WTC11 (cell line): ENCODE data around the gene MAP3K7. TPM values are rescaled to one million over a fixed set of nuclear protein-coding genes. Genes with fewer than 3 reads are reported as not detected.

Source experiments
- ATAC-seq: fragments of 200-7000 bp; cut with Tn5 transposase; 2 replicates; pipeline ENCODE4 v1.10.0; 2021; ENCODE audit warnings: mild to moderate bottlenecking, moderate library complexity
- Bru-seq: library from RNA; stranded (reverse); fragments of 400-500 nt; gene quantifications from one replicate; lab custom pipeline; 2021; lab: Mats Ljungman, UMichigan
- CTCF ChIA-PET: fragments of 300-600 bp; sonication (Branson Sonifier 250); formaldehyde crosslinking; loops from one replicate; lab custom pipeline; 2021; ENCODE audit warnings: antibody characterized with exemption; lab: Charles Lee
- POLR2A ChIA-PET: fragments of 350-600 bp; sonication (Branson Sonifier 250); formaldehyde crosslinking; loops from one replicate; lab custom pipeline; 2021; ENCODE audit warnings: antibody characterized with exemption; lab: Charles Lee
- DNase-seq: peaks from one replicate; pipeline ENCODE4 v3.0.0; 2021; ENCODE audit warnings: low spot score
- H3K27ac Mint-ChIP-seq: 2 replicates; pipeline ENCODE4 v1.8.0; 2021; ENCODE audit warnings: mixed read lengths
- H3K27me3 Mint-ChIP-seq: 2 replicates; pipeline ENCODE4 v1.8.0; 2021; ENCODE audit warnings: low read depth, mild to moderate bottlenecking, moderate library complexity, mixed read lengths
- H3K36me3 Mint-ChIP-seq: 2 replicates; pipeline ENCODE4 v1.8.0; 2021; ENCODE audit warnings: mixed read lengths
- H3K4me1 Mint-ChIP-seq: 2 replicates; pipeline ENCODE4 v1.8.0; 2022; ENCODE audit warnings: mixed read lengths
- H3K4me3 Mint-ChIP-seq: 2 replicates; pipeline ENCODE4 v1.8.0; 2021; ENCODE audit warnings: mild to moderate bottlenecking, moderate library complexity, mixed read lengths
- H3K9me3 Mint-ChIP-seq: 2 replicates; pipeline ENCODE4 v1.8.0; 2021; ENCODE audit warnings: mixed read lengths
- ATF1 ChIP-seq: sonication (generic); formaldehyde crosslinking; IDR thresholded peaks from 2 replicates; pipeline ENCODE4 v1.8.1; 2023; ENCODE audit warnings: mild to moderate bottlenecking, moderate library complexity, missing genetic modification reagents
- CBFB ChIP-seq: sonication (generic); formaldehyde crosslinking; IDR thresholded peaks from 2 replicates; pipeline ENCODE4 v1.8.1; 2022; ENCODE audit warnings: mild to moderate bottlenecking, low read depth, missing genetic modification reagents
- FOXJ3 ChIP-seq: sonication (generic); formaldehyde crosslinking; IDR thresholded peaks from 2 replicates; pipeline ENCODE4 v1.9.0; 2021; ENCODE audit warnings: missing genetic modification reagents, mild to moderate bottlenecking, borderline replicate concordance
- HMGA2 ChIP-seq: fragments of 250-450 bp; sonication (Bioruptor Pico); IDR thresholded peaks from 2 replicates; pipeline ENCODE4 v1.4.0; 2021; ENCODE audit warnings: mild to moderate bottlenecking, moderate library complexity
- MXD4 ChIP-seq: fragments of 250-450 bp; sonication (Bioruptor Pico); IDR thresholded peaks from 2 replicates; pipeline ENCODE4 v1.8.0; 2021; ENCODE audit warnings: mild to moderate bottlenecking, moderate library complexity, borderline replicate concordance
- MYBL2 ChIP-seq: sonication (generic); formaldehyde crosslinking; IDR thresholded peaks from 2 replicates; pipeline ENCODE4 v1.8.1; 2023; ENCODE audit warnings: mild to moderate bottlenecking, moderate library complexity, missing genetic modification reagents
- NFATC4 ChIP-seq: fragments of 250-450 bp; sonication (Bioruptor Pico); IDR thresholded peaks from 2 replicates; pipeline ENCODE4 v1.9.0; 2021; ENCODE audit warnings: mild to moderate bottlenecking
- NFYB ChIP-seq: sonication (generic); formaldehyde crosslinking; conservative IDR thresholded peaks from 2 replicates; pipeline ENCODE4 v1.8.0; 2022; ENCODE audit warnings: low read depth, missing genetic modification reagents
- RORB ChIP-seq: fragments of 250-450 bp; sonication (Bioruptor Pico); IDR thresholded peaks from 2 replicates; pipeline ENCODE4 v1.9.0; 2021; ENCODE audit warnings: mild to moderate bottlenecking
- SMAD3 ChIP-seq: sonication (generic); formaldehyde crosslinking; IDR thresholded peaks from 2 replicates; pipeline ENCODE4 v1.8.0; 2022; ENCODE audit warnings: missing genetic modification reagents, mild to moderate bottlenecking, borderline replicate concordance
- SOX15 ChIP-seq: fragments of 250-450 bp; sonication (Bioruptor Pico); IDR thresholded peaks from 2 replicates; pipeline ENCODE4 v1.9.0; 2021; ENCODE audit warnings: mild to moderate bottlenecking
- TEAD4 ChIP-seq: sonication (generic); formaldehyde crosslinking; IDR thresholded peaks from 2 replicates; pipeline ENCODE4 v1.8.0; 2022; ENCODE audit warnings: mild to moderate bottlenecking, missing genetic modification reagents
- TP53 ChIP-seq: sonication (generic); formaldehyde crosslinking; IDR thresholded peaks from 2 replicates; pipeline ENCODE4 v1.8.1; 2023; ENCODE audit warnings: mild to moderate bottlenecking, missing genetic modification reagents
- ZNF219 ChIP-seq: sonication (generic); formaldehyde crosslinking; IDR thresholded peaks from 2 replicates; pipeline ENCODE4 v1.8.0; 2023; ENCODE audit warnings: missing genetic modification reagents, mild to moderate bottlenecking, borderline replicate concordance
- long read RNA-seq, 3 experiments: library from RNA in 1 of 3; library from capped mRNA in 1 of 3; library from polyadenylated mRNA in 1 of 3; unstranded in 2 of 3; stranded (forward) in 1 of 3; transcript quantifications; one replicate each; pipeline ENCODE4 v2.0.0, GENCODE V29; 2021
- total RNA-seq: library from RNA; stranded (reverse); gene quantifications from 3 replicates; pipeline ENCODE4 v1.2.3, GENCODE V29; 2021
- TF ChIP-seq, protein P1 (sequence below): fragments of 250-450 bp; sonication (Bioruptor Pico); IDR thresholded peaks from 2 replicates; pipeline ENCODE4 v1.8.0; 2021; ENCODE audit warnings: mild to moderate bottlenecking
- TF ChIP-seq, protein P2 (sequence below): sonication (generic); formaldehyde crosslinking; IDR thresholded peaks from 2 replicates; pipeline ENCODE4 v1.8.1; 2023; ENCODE audit warnings: mild to moderate bottlenecking, missing genetic modification reagents, moderate library complexity
- TF ChIP-seq, protein P3 (sequence below): fragments of 250-450 bp; sonication (Bioruptor Pico); conservative IDR thresholded peaks from 2 replicates; pipeline ENCODE4 v1.9.0; 2021; ENCODE audit warnings: mild to moderate bottlenecking
- TF ChIP-seq, protein P4 (sequence below): sonication (generic); formaldehyde crosslinking; IDR thresholded peaks from 2 replicates; pipeline ENCODE4 v1.8.0; 2022; ENCODE audit warnings: missing genetic modification reagents
- TF ChIP-seq, protein P5 (sequence below): sonication (generic); formaldehyde crosslinking; IDR thresholded peaks from 2 replicates; pipeline ENCODE4 v1.8.0; 2022; ENCODE audit warnings: mild to moderate bottlenecking, missing genetic modification reagents
- TF ChIP-seq, protein P6 (sequence below): sonication (generic); formaldehyde crosslinking; IDR thresholded peaks from 2 replicates; pipeline ENCODE4 v1.8.1; 2023; ENCODE audit warnings: mild to moderate bottlenecking, missing genetic modification reagents, moderate library complexity
- TF ChIP-seq, protein P7 (sequence below): sonication (generic); formaldehyde crosslinking; IDR thresholded peaks from 2 replicates; pipeline ENCODE4 v1.8.1; 2022; ENCODE audit warnings: low read depth, mild to moderate bottlenecking, moderate library complexity, missing genetic modification reagents, borderline replicate concordance
- TF ChIP-seq, protein P8 (sequence below): sonication (generic); formaldehyde crosslinking; IDR thresholded peaks from 2 replicates; pipeline ENCODE4 v1.8.0; 2023; ENCODE audit warnings: missing genetic modification reagents

The MAP3K7 gene
- total RNA-seq (32.2 to 36.7 TPM (median 34.8 TPM) in 3 replicates), Bru-seq, nascent RNA (percentile 93 among the genes with signal in this experiment)
- long read RNA-seq, experiment 1, full-length matches to known transcripts: 217 of 310 reads
- long read RNA-seq, experiment 1, partial matches to known transcripts: 32 of 310 reads
- long read RNA-seq, experiment 1, other reads (novel, unspliced or antisense): 61 of 310 reads
- long read RNA-seq, experiment 2, full-length matches to known transcripts: 24 of 72 reads
- long read RNA-seq, experiment 2, partial matches to known transcripts: 17 of 72 reads
- long read RNA-seq, experiment 2, other reads (novel, unspliced or antisense): 31 of 72 reads
- long read RNA-seq, experiment 3, full-length matches to known transcripts: 18 of 26 reads
- long read RNA-seq, experiment 3, partial matches to known transcripts: 3 of 26 reads
- long read RNA-seq, experiment 3, other reads (novel, unspliced or antisense): 5 of 26 reads

DNA sequence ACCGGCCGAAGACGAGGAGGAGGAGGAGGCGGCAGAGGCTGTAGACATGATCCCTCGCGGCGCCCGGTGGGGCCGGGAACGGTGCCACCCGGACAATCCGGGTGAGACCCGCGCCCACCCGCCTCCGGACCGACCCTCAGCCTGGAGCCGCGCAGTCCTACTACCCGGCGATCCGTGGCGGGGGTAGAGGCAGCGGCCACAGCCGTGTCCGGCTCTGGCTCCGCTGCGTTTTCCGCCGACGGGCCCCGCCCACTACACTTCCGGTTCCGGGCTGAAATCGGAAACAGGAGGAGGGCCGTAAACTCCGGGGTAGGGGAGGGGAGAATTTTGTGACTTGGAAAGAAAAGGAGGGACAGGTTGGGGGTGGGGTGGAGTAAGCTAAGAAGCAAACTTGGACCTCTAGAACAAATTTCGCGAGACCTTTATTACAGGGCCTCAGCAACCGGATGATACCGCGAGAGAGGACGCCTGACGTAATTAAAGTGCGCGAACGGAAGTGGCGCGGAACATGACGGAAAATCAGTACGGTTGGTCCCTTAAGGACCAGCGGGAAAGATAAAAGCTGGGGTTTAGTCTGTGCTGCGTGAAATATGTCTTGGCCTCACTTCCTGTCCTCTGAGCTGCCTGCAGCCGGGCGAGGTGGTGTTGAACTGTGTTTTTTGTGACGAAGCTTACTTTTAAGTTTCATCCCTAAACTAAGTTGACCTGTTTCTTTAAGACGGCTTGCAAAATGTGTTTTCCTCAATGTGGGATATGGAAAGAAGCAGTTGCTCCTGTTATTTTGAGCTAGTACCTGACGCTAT is at the start of gene MAP3K7:
Gene MAP3K7 (minus strand): TSS at position 237 of the 803 bp plus-strand sequence. CDS start 189 bp downstream, at position 48.
- Mint-ChIP-seq H3K4me3 (peak within 1 kb of the TSS; percentile 99), H3K36me3 (peaks cover 2% of the 10 kb centered on the region; the same call in 1 of the 2 replicates), H3K27me3 (peaks cover 33% of the 10 kb centered on the region), H3K27ac (peak within 1 kb of the TSS; percentile 100), H3K9me3 (no peaks in the 10 kb centered on the region), H3K4me1 (peaks cover 30% of the 10 kb centered on the region)
- POLR2A ChIA-PET: interaction anchor here (0.6 to 1.3 kb wide), 4 partner anchors 15 to 108 kb away, joined by 3 to 5 read pairs (median 4); no protein-coding TSS in a partner anchor
- CTCF ChIA-PET: interaction anchor here (1.2 to 1.4 kb wide), 2 partner anchors 78 to 193 kb away, joined by 3 read pairs; no protein-coding TSS in a partner anchor
- ATAC-seq: peak; percentile 96
- DNase-seq: peak; percentile 89
- TF ChIP-seq, protein P1, sequence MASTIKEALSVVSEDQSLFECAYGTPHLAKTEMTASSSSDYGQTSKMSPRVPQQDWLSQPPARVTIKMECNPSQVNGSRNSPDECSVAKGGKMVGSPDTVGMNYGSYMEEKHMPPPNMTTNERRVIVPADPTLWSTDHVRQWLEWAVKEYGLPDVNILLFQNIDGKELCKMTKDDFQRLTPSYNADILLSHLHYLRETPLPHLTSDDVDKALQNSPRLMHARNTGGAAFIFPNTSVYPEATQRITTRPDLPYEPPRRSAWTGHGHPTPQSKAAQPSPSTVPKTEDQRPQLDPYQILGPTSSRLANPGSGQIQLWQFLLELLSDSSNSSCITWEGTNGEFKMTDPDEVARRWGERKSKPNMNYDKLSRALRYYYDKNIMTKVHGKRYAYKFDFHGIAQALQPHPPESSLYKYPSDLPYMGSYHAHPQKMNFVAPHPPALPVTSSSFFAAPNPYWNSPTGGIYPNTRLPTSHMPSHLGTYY: no peak
- TF ChIP-seq NFATC4 (CRISPR knock-in tag) (no peak), MXD4 (CRISPR knock-in tag) (no peak), ZNF219 (CRISPR knock-in tag) (no peak), HMGA2 (CRISPR knock-in tag) (no peak), RORB (no peak), FOXJ3 (CRISPR knock-in tag) (0 out of 2 replicates have a peak, but pooled peaks have one; percentile 31), SOX15 (CRISPR knock-in tag) (no peak), NFYB (no peak), TP53 (no peak), MYBL2 (CRISPR knock-in tag) (0 out of 2 replicates have a peak, but pooled peaks have one; percentile 18), CBFB (CRISPR knock-in tag) (no peak), ATF1 (CRISPR knock-in tag) (no peak), SMAD3 (CRISPR knock-in tag) (no peak), TEAD4 (CRISPR knock-in tag) (no peak)
- TF ChIP-seq, protein P2, sequence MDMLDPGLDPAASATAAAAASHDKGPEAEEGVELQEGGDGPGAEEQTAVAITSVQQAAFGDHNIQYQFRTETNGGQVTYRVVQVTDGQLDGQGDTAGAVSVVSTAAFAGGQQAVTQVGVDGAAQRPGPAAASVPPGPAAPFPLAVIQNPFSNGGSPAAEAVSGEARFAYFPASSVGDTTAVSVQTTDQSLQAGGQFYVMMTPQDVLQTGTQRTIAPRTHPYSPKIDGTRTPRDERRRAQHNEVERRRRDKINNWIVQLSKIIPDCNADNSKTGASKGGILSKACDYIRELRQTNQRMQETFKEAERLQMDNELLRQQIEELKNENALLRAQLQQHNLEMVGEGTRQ (CRISPR knock-in tag): no peak
- TF ChIP-seq, protein P3, sequence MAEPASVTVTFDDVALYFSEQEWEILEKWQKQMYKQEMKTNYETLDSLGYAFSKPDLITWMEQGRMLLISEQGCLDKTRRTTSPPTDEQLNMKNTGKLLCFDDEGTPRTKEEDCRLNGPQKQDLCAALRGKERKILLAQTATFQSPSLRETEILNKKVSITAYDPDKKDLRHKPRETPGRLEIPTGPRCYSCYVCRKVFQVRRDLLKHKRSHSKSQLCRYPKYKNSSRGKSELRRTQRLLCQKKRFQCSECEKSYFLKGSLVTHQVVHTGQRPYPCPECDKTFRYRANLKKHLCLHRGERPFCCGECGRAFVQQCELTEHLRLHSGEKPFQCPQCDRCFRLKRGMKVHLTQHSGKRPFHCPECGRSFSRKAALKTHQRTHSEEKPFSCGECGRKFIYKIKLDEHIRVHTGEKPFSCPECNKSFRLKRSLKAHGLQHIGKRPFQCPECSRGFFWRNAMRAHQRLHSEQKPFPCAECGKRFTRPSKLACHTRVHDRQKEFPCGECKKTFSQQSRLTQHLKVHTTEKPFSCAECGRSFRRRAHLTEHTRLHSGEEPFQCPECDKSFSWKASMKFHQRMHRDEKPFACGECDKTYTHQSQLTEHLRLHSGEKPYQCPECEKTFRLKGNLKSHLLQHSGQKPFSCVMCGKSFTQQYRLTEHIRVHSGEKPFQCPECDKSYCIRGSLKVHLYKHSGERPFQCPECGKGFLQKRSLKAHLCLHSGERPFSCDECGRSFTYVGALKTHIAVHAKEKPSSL (CRISPR knock-in tag): no peak
- TF ChIP-seq, protein P4, sequence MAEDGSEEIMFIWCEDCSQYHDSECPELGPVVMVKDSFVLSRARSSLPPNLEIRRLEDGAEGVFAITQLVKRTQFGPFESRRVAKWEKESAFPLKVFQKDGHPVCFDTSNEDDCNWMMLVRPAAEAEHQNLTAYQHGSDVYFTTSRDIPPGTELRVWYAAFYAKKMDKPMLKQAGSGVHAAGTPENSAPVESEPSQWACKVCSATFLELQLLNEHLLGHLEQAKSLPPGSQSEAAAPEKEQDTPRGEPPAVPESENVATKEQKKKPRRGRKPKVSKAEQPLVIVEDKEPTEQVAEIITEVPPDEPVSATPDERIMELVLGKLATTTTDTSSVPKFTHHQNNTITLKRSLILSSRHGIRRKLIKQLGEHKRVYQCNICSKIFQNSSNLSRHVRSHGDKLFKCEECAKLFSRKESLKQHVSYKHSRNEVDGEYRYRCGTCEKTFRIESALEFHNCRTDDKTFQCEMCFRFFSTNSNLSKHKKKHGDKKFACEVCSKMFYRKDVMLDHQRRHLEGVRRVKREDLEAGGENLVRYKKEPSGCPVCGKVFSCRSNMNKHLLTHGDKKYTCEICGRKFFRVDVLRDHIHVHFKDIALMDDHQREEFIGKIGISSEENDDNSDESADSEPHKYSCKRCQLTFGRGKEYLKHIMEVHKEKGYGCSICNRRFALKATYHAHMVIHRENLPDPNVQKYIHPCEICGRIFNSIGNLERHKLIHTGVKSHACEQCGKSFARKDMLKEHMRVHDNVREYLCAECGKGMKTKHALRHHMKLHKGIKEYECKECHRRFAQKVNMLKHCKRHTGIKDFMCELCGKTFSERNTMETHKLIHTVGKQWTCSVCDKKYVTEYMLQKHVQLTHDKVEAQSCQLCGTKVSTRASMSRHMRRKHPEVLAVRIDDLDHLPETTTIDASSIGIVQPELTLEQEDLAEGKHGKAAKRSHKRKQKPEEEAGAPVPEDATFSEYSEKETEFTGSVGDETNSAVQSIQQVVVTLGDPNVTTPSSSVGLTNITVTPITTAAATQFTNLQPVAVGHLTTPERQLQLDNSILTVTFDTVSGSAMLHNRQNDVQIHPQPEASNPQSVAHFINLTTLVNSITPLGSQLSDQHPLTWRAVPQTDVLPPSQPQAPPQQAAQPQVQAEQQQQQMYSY (CRISPR knock-in tag): no peak
- TF ChIP-seq, protein P5, sequence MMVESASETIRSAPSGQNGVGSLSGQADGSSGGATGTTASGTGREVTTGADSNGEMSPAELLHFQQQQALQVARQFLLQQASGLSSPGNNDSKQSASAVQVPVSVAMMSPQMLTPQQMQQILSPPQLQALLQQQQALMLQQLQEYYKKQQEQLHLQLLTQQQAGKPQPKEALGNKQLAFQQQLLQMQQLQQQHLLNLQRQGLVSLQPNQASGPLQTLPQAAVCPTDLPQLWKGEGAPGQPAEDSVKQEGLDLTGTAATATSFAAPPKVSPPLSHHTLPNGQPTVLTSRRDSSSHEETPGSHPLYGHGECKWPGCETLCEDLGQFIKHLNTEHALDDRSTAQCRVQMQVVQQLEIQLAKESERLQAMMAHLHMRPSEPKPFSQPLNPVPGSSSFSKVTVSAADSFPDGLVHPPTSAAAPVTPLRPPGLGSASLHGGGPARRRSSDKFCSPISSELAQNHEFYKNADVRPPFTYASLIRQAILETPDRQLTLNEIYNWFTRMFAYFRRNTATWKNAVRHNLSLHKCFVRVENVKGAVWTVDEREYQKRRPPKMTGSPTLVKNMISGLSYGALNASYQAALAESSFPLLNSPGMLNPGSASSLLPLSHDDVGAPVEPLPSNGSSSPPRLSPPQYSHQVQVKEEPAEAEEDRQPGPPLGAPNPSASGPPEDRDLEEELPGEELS (CRISPR knock-in tag): 0 out of 2 replicates have a peak, but pooled peaks have one; percentile 18
- TF ChIP-seq, protein P6, sequence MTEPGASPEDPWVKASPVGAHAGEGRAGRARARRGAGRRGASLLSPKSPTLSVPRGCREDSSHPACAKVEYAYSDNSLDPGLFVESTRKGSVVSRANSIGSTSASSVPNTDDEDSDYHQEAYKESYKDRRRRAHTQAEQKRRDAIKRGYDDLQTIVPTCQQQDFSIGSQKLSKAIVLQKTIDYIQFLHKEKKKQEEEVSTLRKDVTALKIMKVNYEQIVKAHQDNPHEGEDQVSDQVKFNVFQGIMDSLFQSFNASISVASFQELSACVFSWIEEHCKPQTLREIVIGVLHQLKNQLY: no peak
- TF ChIP-seq, protein P7, sequence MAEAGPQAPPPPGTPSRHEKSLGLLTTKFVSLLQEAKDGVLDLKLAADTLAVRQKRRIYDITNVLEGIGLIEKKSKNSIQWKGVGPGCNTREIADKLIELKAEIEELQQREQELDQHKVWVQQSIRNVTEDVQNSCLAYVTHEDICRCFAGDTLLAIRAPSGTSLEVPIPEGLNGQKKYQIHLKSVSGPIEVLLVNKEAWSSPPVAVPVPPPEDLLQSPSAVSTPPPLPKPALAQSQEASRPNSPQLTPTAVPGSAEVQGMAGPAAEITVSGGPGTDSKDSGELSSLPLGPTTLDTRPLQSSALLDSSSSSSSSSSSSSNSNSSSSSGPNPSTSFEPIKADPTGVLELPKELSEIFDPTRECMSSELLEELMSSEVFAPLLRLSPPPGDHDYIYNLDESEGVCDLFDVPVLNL (CRISPR knock-in tag): no peak; the same call in 1 of the 2 replicates
- TF ChIP-seq, protein P8, sequence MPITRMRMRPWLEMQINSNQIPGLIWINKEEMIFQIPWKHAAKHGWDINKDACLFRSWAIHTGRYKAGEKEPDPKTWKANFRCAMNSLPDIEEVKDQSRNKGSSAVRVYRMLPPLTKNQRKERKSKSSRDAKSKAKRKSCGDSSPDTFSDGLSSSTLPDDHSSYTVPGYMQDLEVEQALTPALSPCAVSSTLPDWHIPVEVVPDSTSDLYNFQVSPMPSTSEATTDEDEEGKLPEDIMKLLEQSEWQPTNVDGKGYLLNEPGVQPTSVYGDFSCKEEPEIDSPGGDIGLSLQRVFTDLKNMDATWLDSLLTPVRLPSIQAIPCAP (CRISPR knock-in tag): no peak
